Breast epithelium (tissue), 4 donors: ENCODE data around the gene PRPF6. TPM values are rescaled to one million over a fixed set of nuclear protein-coding genes. Genes with fewer than 3 reads are reported as not detected.
"Not testable (repeated sequence)": the region's sequence is repeated elsewhere in the genome, so short reads cannot be mapped to it uniquely, and the experiment has no call there.

ENCODE experiments used
- DNase-seq, 2 donors: peaks; one replicate each; pipeline ENCODE4 v3.0.0-alpha.2; 2019; ENCODE audit warnings: low spot score in 2 of 2
- H3K27ac ChIP-seq, 2 donors: fragments of 200-600 bp; sonication (generic) in 1 of 2; one replicate each; pipeline ENCODE4 v1.5.1; 2016 to 2019; ENCODE audit warnings: mild to moderate bottlenecking in 1 of 2
- H3K27me3 ChIP-seq, 2 donors: fragments of 200-600 bp; sonication (generic) in 1 of 2; one replicate each; pipeline versions ENCODE4 v1.5.1 to v1.6.0; 2017 to 2019; ENCODE audit warnings: control low read depth in 1 of 2, mild to moderate bottlenecking in 1 of 2
- H3K36me3 ChIP-seq: fragments of 200-600 bp; one replicate; pipeline ENCODE4 v1.5.1; 2019
- H3K4me1 ChIP-seq, 2 donors: fragments of 200-600 bp; sonication (generic); one replicate each; pipeline ENCODE4 v1.5.1; 2016 to 2019; ENCODE audit warnings: control low read depth in 1 of 2
- H3K4me3 ChIP-seq, 3 donors: fragments of 200-600 bp; sonication (generic); 1 replicate in 2 of 3; 2 replicates in 1 of 3; pipeline ENCODE4 v1.5.1; 2016 to 2019; ENCODE audit warnings: mild to moderate bottlenecking in 3 of 3, moderate library complexity in 2 of 3
- H3K9me3 ChIP-seq, 2 donors: fragments of 200-600 bp; sonication (generic) in 1 of 2; one replicate each; pipeline ENCODE4 v1.5.1; 2016 to 2019; ENCODE audit warnings: control low read depth in 1 of 2
- CTCF ChIP-seq, 3 donors: fragments of 450-650 bp; IDR thresholded peaks; one replicate each; pipeline ENCODE4 v1.5.1; 2016 to 2017; ENCODE audit warnings: antibody characterized with exemption in 3 of 3, mild to moderate bottlenecking in 3 of 3, moderate library complexity in 3 of 3
- POLR2A ChIP-seq: fragments of 450-650 bp; IDR thresholded peaks from one replicate; pipeline ENCODE4 v1.6.1; 2016; ENCODE audit warnings: antibody characterized with exemption, mild to moderate bottlenecking, moderate library complexity
- POLR2AphosphoS5 ChIP-seq, 3 donors: sonication (generic); formaldehyde crosslinking; IDR thresholded peaks; one replicate each; pipeline ENCODE4 v1.6.1; 2017; ENCODE audit warnings: antibody characterized with exemption in 3 of 3
- intact Hi-C: fragments of 100-400 bp; cut with DNase I; formaldehyde crosslinking; loops from one replicate; pipeline ENCODE4 v1.15.1; 2023; ENCODE audit warnings: low total_unique reads
- total RNA-seq, 3 donors: library from RNA; depleted of rRNA; stranded (reverse); fragments of >200 nt; gene quantifications; one replicate each; pipeline ENCODE4 v1.1.0, GENCODE V29; 2016

The PRPF6 gene
- total RNA-seq, 3 donors from 2014 or later: 53.9 to 67.5 (median 59.6) TPM

GRCh38 chr20:64009811-64010387 is 29.0 kb downstream of the PRPF6 start:
- Histone ChIP-seq H3K27me3 (no peaks in the 10 kb centered on the region), H3K27ac (no peak overlapping the region), H3K4me1 (no peaks in the 10 kb centered on the region), H3K9me3 (no peaks in the 10 kb centered on the region), H3K36me3 (peaks cover 4% of the 10 kb centered on the region), H3K4me3 (no peak overlapping the region)
- intact Hi-C loops: no loop called here
- no peak for DNase-seq
- TF ChIP-seq CTCF (IDR thresholded peaks at IDR 0.05): no peak
- TF ChIP-seq POLR2A: no peak
- no peak for TF ChIP-seq POLR2AphosphoS5 (IDR thresholded peaks at IDR 0.05)

GRCh38 chr20:64010711-64011237 is 29.8 kb downstream of the PRPF6 start:
- intact Hi-C loops: no loop called here
- Histone ChIP-seq H3K4me1 (no peaks in the 10 kb centered on the region), H3K4me3 (no peak overlapping the region), H3K9me3 (no peaks in the 10 kb centered on the region), H3K27me3 (no peaks in the 10 kb centered on the region), H3K36me3 (peaks cover 4% of the 10 kb centered on the region), H3K27ac (no peak overlapping the region)
- TF ChIP-seq POLR2AphosphoS5 (IDR thresholded peaks at IDR 0.05) (no peak), POLR2A (no peak), CTCF (IDR thresholded peaks at IDR 0.05) (no peak)
- DNase-seq: no peak

- H3K9me3 ChIP-seq: no peaks in the 10 kb centered on the region
- H3K27ac ChIP-seq: no peak overlapping the region
- peaks cover 4% of the 10 kb centered on the region for H3K36me3 ChIP-seq
- H3K27me3 ChIP-seq: no peaks in the 10 kb centered on the region
- intact Hi-C loops: no loop called here
- H3K4me1 ChIP-seq: no peaks in the 10 kb centered on the region
- no peak for TF ChIP-seq CTCF (IDR thresholded peaks at IDR 0.05)
- no peak for TF ChIP-seq POLR2AphosphoS5 (IDR thresholded peaks at IDR 0.05)
- no peak for TF ChIP-seq POLR2A
- H3K4me3 ChIP-seq: no peak overlapping the region
- no peak for DNase-seq
Measured at GRCh38 chr20:64011366-64011779, 30.4 kb downstream of the PRPF6 start.

GRCh38 chr20:64012385-64013154 is 31.6 kb downstream of the PRPF6 start:
- H3K4me3 ChIP-seq, DNase-seq: not testable (repeated sequence)

GRCh38 chr20:64015635-64016034 is 34.7 kb downstream of the PRPF6 start:
- H3K27me3 ChIP-seq: no peaks in the 10 kb centered on the region
- H3K9me3 ChIP-seq: no peaks in the 10 kb centered on the region
- peaks cover 2% of the 10 kb centered on the region for H3K36me3 ChIP-seq
- no peak overlapping the region for H3K27ac ChIP-seq
- H3K4me1 ChIP-seq: no peaks in the 10 kb centered on the region
- intact Hi-C loops: no loop called here
- no peak for DNase-seq
- H3K4me3 ChIP-seq: no peak overlapping the region
- no peak for TF ChIP-seq POLR2A
- no peak for TF ChIP-seq POLR2AphosphoS5 (IDR thresholded peaks at IDR 0.05)
- no peak for TF ChIP-seq CTCF (IDR thresholded peaks at IDR 0.05)

More at GRCh38 chr20:64012385-64013154, 31.6 kb downstream of the PRPF6 start:
- H3K9me3 ChIP-seq, H3K4me1 ChIP-seq, H3K27ac ChIP-seq, H3K27me3 ChIP-seq, intact Hi-C loops, H3K36me3 ChIP-seq: not testable (repeated sequence)
